HEK293 (cell line): ENCODE measurements around the gene BRD3.

Source experiments
- MEIS1 ChIP-seq: sonication (generic); formaldehyde crosslinking; IDR thresholded peaks from 2 replicates; pipeline ENCODE4 v1.8.1; 2022; ENCODE audit warnings: missing genetic modification reagents, mild to moderate bottlenecking, borderline replicate concordance
- RBAK ChIP-seq: fragments of 450-650 bp; formaldehyde crosslinking; IDR thresholded peaks from 2 replicates; pipeline ENCODE4 v1.5.1; 2016; ENCODE audit warnings: missing biosample characterization, missing genetic modification characterization
- ZEB2 ChIP-seq: fragments of 450-650 bp; formaldehyde crosslinking; IDR thresholded peaks from 2 replicates; pipeline ENCODE4 v1.5.1; 2016; ENCODE audit warnings: missing biosample characterization, missing genetic modification characterization
- ZFP41 ChIP-seq: fragments of 450-650 bp; formaldehyde crosslinking; IDR thresholded peaks from 2 replicates; pipeline ENCODE4 v1.5.1; 2016; ENCODE audit warnings: missing biosample characterization, missing genetic modification characterization, borderline replicate concordance
- ZNF394 ChIP-seq: fragments of 450-650 bp; formaldehyde crosslinking; IDR thresholded peaks from 2 replicates; pipeline ENCODE4 v1.5.1; 2016; ENCODE audit warnings: missing biosample characterization, missing genetic modification characterization, mild to moderate bottlenecking, moderate library complexity, borderline replicate concordance
- ZNF423 ChIP-seq: fragments of 450-650 bp; formaldehyde crosslinking; IDR thresholded peaks from 2 replicates; pipeline ENCODE4 v1.5.1; 2016; ENCODE audit warnings: missing biosample characterization, missing genetic modification characterization
- ZNF449 ChIP-seq: fragments of 450-650 bp; formaldehyde crosslinking; IDR thresholded peaks from 2 replicates; pipeline ENCODE4 v1.5.1; 2017; ENCODE audit warnings: missing biosample characterization, mild to moderate bottlenecking, missing genetic modification characterization, moderate library complexity
- ZNF513 ChIP-seq: fragments of 450-650 bp; IDR thresholded peaks from 2 replicates; pipeline ENCODE4 v1.5.1; 2018; ENCODE audit warnings: missing biosample characterization, missing genetic modification characterization
- ZNF561 ChIP-seq: fragments of 450-650 bp; IDR thresholded peaks from 2 replicates; pipeline ENCODE4 v1.5.1; 2018; ENCODE audit warnings: missing biosample characterization, missing genetic modification characterization, borderline replicate concordance
- ZNF600 ChIP-seq: fragments of 450-650 bp; formaldehyde crosslinking; IDR thresholded peaks from 2 replicates; pipeline ENCODE4 v1.5.1; 2016; ENCODE audit warnings: missing biosample characterization, missing genetic modification characterization
- TF ChIP-seq, protein P1 (sequence below): fragments of 450-650 bp; formaldehyde crosslinking; IDR thresholded peaks from 2 replicates; pipeline ENCODE4 v1.5.1; 2016; ENCODE audit warnings: missing biosample characterization, missing genetic modification characterization

DNA sequence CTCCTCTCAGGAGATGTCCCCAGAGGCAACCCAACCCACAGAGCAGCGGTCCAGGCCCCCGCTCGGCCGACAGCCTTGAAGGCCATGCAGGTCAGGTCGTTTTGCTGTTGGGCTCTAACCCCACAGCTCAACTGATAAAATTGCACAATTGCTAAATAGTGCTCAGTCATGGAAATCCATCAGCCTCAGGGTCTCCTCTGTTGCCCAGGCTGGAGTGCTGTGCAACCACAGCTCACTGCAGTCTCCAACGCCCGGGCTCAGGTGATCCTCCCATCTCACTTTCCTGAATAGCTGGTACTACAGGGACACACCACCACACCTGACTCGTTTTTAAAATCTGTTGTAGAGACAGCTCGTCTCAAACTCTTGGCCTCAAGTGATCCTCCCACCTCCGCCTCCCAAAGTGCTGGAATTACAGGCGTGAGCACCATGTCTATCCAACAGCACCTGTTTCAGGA, 24.3 kb downstream of the BRD3 start:
- TF ChIP-seq, protein P1, sequence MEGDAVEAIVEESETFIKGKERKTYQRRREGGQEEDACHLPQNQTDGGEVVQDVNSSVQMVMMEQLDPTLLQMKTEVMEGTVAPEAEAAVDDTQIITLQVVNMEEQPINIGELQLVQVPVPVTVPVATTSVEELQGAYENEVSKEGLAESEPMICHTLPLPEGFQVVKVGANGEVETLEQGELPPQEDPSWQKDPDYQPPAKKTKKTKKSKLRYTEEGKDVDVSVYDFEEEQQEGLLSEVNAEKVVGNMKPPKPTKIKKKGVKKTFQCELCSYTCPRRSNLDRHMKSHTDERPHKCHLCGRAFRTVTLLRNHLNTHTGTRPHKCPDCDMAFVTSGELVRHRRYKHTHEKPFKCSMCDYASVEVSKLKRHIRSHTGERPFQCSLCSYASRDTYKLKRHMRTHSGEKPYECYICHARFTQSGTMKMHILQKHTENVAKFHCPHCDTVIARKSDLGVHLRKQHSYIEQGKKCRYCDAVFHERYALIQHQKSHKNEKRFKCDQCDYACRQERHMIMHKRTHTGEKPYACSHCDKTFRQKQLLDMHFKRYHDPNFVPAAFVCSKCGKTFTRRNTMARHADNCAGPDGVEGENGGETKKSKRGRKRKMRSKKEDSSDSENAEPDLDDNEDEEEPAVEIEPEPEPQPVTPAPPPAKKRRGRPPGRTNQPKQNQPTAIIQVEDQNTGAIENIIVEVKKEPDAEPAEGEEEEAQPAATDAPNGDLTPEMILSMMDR (tag by site-specific recombination), result no peak
- TF ChIP-seq ZNF600 (no peak), MEIS1 (CRISPR knock-in tag) (no peak), ZNF449 (tag by site-specific recombination) (no peak), RBAK (tag by site-specific recombination) (no peak), ZNF561 (tag by site-specific recombination) (no peak), ZFP41 (tag by site-specific recombination) (no peak), ZNF513 (tag by site-specific recombination) (no peak), ZEB2 (no peak), ZNF423 (tag by site-specific recombination) (no peak), ZNF394 (tag by site-specific recombination) (no peak)
